AG04450 (cell line): Measurements from ENCODE around the gene HCFC1. TPM values are rescaled to one million over a fixed set of nuclear protein-coding genes. Genes with fewer than 3 reads are reported as not detected.
A peak's percentile ranks its signal among the peaks of the same experiment; 100 is the strongest.

Source experiments
- CTCF ChIA-PET: fragments of 300-600, 350-600 bp; formaldehyde crosslinking; extraction: SDS; loops from one replicate; lab custom pipeline; 2022; ENCODE audit warnings: antibody characterized with exemption, inconsistent platforms; lab: Charles Lee
- POLR2A ChIA-PET: fragments of 350-600 bp; formaldehyde crosslinking; extraction: SDS; loops from one replicate; lab custom pipeline; 2021; ENCODE audit warnings: antibody characterized with exemption, inconsistent platforms; lab: Yijun Ruan, JAX
- DNase-seq: peaks from one replicate; pipeline ENCODE4 v3.0.0-alpha.2; 2011; ENCODE audit warnings: low read depth, low spot score
- H3K27ac ChIP-seq: one replicate; pipeline ENCODE4 v1.5.1; 2012; ENCODE audit warnings: low read depth, low read length, control low read depth
- H3K27me3 ChIP-seq: one replicate; pipeline ENCODE4 v1.6.0; 2012; ENCODE audit warnings: low read length; ENCODE audit not compliant: control insufficient read depth, insufficient read depth
- H3K4me3 ChIP-seq: 2 replicates; pipeline ENCODE4 v1.5.1; 2011; ENCODE audit warnings: mild to moderate bottlenecking, low read depth, low read length, control low read depth
- H3K9me3 ChIP-seq: 2 replicates; pipeline ENCODE4 v1.5.1; 2012; ENCODE audit warnings: low read length; ENCODE audit not compliant: control insufficient read depth, insufficient read depth
- polyA plus RNA-seq: library from polyadenylated mRNA; depleted of rRNA; stranded (reverse); fragments of >200 nt; gene quantifications from 2 replicates; pipeline ENCODE4 v1.2.3, GENCODE V29; 2011
- TF ChIP-seq, protein P1 (sequence below): IDR thresholded peaks from 2 replicates; pipeline ENCODE4 v1.5.1; 2011; ENCODE audit warnings: low read depth, low read length, control low read depth, inconsistent platforms

Gene HCFC1
- polyA plus RNA-seq, 1 experiment = 2.7 TPM

DNA sequence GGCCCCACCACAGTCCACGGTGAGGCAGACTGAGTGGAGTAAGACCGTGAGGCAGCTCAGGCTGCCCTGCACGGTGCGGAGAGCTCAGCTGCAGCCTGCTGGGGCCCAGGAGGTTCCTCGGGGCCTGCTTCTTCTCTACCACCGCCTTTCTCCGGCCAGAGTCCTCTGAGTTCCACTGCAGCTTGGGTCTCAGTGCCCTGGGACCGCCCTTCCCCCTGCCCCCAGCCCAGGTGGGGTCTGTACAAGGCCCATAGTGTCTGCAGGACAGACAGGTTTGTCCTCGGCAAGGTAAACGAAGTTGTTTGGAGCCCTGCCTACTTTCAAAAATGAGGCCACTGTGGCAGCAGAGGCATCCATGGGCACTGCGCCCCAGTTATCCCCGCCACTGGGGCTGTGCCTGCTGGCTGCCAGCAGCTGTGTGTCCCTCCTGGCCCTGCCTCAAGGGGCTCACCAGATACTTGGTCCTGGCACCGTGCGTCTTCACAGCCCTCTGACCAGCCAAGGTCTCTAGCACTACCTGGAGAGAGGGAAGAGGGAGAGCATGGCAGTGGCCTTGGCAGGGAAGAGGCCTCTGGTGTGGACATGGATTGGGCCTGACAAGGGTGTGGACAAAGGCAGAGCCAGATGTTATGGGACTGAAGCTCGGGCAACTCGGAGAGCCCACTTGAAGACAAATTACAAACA is 44.1 kb upstream of the HCFC1 start:
- CTCF ChIA-PET = no interaction called here
- POLR2A ChIA-PET = no interaction called here
- Histone ChIP-seq H3K27me3 (no peaks in the 10 kb centered on the region), H3K27ac (no peak overlapping the region), H3K9me3 (no peaks in the 10 kb centered on the region), H3K4me3 (no peak overlapping the region)
- TF ChIP-seq, protein P1, sequence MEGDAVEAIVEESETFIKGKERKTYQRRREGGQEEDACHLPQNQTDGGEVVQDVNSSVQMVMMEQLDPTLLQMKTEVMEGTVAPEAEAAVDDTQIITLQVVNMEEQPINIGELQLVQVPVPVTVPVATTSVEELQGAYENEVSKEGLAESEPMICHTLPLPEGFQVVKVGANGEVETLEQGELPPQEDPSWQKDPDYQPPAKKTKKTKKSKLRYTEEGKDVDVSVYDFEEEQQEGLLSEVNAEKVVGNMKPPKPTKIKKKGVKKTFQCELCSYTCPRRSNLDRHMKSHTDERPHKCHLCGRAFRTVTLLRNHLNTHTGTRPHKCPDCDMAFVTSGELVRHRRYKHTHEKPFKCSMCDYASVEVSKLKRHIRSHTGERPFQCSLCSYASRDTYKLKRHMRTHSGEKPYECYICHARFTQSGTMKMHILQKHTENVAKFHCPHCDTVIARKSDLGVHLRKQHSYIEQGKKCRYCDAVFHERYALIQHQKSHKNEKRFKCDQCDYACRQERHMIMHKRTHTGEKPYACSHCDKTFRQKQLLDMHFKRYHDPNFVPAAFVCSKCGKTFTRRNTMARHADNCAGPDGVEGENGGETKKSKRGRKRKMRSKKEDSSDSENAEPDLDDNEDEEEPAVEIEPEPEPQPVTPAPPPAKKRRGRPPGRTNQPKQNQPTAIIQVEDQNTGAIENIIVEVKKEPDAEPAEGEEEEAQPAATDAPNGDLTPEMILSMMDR = no peak
- DNase-seq = no peak

DNA sequence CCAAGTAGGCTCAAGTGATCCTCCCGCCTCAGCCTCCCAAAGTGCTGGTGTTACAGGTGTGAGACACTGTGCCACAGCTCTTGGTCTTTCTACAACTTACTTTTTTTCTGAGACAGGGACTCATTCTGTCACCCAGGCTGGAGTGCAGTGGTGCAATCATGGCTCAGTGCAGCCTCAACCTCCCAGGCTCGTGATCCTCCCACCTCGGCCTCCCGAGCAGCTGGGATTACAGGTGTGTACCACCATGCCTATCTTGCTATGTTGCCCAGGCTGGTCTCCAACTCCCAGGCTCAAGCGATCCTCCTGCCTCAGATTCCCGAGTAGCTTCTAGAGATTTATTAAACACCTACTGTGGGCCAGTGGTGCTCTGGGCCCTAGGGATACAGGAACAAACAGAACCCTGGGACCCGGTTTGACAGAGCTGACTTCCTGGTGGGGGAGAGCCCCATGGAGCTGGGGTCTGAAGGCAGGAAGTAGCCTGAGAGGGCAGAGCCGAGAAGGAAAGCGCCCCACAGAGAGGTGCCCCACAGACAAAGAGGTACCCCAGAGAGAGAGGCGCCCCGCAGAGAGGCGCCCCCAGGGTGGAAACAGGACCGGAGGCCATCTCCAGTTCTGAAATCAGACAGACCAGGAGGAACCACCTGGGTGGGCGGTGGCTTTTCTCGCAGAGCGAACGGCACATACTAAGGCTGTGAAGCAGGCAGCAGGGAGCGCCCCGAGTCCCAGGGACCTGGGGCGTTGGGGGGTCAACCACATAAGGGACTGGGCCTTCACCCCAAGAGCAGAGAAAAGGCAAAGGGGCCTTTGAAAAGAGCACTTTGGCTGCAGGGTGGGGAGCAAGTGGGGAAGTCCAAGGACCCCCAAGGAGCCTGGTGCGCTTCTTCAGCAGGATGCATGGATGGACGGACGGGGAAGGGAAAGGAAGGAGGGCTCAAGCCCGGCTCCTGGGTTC is 43.1 kb upstream of the HCFC1 start:
- ChIA-PET CTCF (interaction anchor here (0.6 to 1.9 kb wide), 4 partner anchors 25 to 283 kb away, joined by 3 to 6 read pairs (median 5); no protein-coding TSS in a partner anchor), POLR2A (interaction anchor here (1.2 kb wide), 1 partner anchor 26 kb away, joined by 3 read pairs; no protein-coding TSS in a partner anchor)
- Histone ChIP-seq H3K27me3 (no peaks in the 10 kb centered on the region), H3K4me3 (no peak overlapping the region), H3K9me3 (no peaks in the 10 kb centered on the region), H3K27ac (no peak overlapping the region)
- TF ChIP-seq, protein P1 = no peak
- DNase-seq = no peak

DNA sequence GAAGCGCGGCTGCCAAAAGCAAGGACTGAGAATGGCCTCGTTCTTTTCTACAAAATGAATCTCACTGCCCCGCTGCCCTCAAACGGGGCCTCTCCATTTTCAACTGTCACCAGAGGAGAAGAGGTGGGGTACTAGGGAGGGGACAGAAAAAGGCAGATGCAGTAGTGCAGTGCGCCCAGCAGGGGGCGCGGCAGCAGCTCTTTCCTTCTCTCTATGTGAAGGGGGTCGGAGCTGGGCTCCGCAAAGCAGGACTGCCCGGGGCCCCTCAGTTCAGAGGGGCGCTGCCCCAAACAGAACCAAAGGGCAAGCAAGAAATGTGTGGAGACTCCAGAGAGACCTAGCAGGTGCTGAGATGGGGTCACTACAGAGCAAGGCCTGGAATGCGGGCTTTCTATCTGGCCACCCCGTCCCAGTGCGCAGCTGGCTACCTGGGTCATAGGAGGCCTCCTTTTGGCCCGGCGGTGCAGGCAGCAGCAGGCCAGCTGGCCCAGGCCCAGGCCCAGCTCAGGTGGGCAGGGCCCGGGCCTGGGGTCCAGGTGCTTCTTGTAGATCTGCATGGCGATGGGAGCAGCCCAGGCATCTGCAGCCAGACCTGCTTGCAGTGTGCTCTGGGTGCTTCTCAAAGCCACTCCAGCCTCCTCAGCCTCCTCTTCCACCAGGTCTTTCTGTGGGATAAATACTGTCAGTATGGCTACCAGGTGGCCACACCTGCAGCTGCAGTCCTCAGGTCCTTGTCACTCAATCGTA is 42.2 kb upstream of the HCFC1 start:
- Histone ChIP-seq H3K4me3 (no peak overlapping the region), H3K27ac (no peak overlapping the region), H3K27me3 (no peaks in the 10 kb centered on the region), H3K9me3 (no peaks in the 10 kb centered on the region)
- TF ChIP-seq, protein P1 = peak; percentile 79
- CTCF ChIA-PET = interaction anchor here (0.6 to 1.9 kb wide), 9 partner anchors 10 to 284 kb away, joined by 3 to 10 read pairs (median 5); partner anchors contain the start of gene HCFC1
- POLR2A ChIA-PET = interaction anchor here (1.0 to 1.2 kb wide), 2 partner anchors 27 to 357 kb away, joined by 3 read pairs; no protein-coding TSS in a partner anchor
- DNase-seq = no peak

DNA sequence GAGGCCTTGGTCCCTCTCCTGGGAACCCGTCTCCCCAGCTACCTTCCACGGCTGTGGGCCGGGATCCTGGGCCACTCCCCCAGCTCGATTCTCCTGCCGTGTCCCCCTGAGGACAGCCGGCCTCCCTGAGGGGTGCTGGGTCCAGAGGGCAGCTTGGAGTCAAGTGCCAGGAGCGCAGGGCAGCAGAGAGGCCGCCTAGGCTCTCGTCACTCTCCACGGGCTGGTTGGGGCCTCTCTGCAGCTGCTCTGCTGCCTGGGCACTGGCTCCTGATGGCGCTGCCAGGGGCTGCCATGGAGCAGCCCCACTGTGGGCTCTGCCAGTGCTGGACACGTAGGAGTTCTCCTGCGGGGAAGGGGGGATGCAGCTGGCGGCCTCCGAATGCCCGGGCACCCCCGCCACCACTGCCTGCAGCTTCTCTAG is 41.4 kb upstream of the HCFC1 start:
- no peak for DNase-seq
- no peak overlapping the region for H3K4me3 ChIP-seq
- ChIA-PET CTCF (interaction anchor here (1.0 to 1.9 kb wide), 6 partner anchors 9 to 58 kb away, joined by 3 to 10 read pairs (median 6); partner anchors contain the start of gene HCFC1), POLR2A (interaction anchor here (1.0 to 1.2 kb wide), 2 partner anchors 28 to 358 kb away, joined by 3 read pairs; no protein-coding TSS in a partner anchor)
- TF ChIP-seq, protein P1 = no peak
- no peaks in the 10 kb centered on the region for H3K27me3 ChIP-seq
- no peak overlapping the region for H3K27ac ChIP-seq
- H3K9me3 ChIP-seq = no peaks in the 10 kb centered on the region
